Neural progenitor cell (in vitro differentiated cells): Measurements from ENCODE around the gene P2RX7. TPM values are rescaled to one million over a fixed set of nuclear protein-coding genes. Genes with fewer than 3 reads are reported as not detected.

Source experiments
- DNase-seq: peaks from one replicate; pipeline ENCODE4 v3.0.0-alpha.2; 2016; ENCODE audit warnings: low spot score
- H2AFZ ChIP-seq: fragments of 200-600 bp; sonication (generic); replicated peaks from 2 replicates; pipeline ENCODE4 v1.6.1; 2016; ENCODE audit warnings: antibody characterized with exemption
- H3F3A ChIP-seq: fragments of 200-600 bp; sonication (generic); 2 replicates; pipeline ENCODE4 v1.6.1; 2016; ENCODE audit warnings: antibody characterized with exemption, low read depth
- H3K27ac ChIP-seq: fragments of 200-600 bp; sonication (generic); 2 replicates; pipeline ENCODE4 v1.5.1; 2016; ENCODE audit warnings: mild to moderate bottlenecking
- H3K27me3 ChIP-seq: fragments of 200-600 bp; sonication (generic); 2 replicates; pipeline ENCODE4 v1.6.1; 2016; ENCODE audit warnings: mild to moderate bottlenecking, moderate library complexity
- H3K36me3 ChIP-seq: fragments of 200-600 bp; sonication (generic); 2 replicates; pipeline ENCODE4 v1.5.1; 2016
- H3K4me1 ChIP-seq: fragments of 200-600 bp; sonication (generic); 2 replicates; pipeline ENCODE4 v1.6.1; 2016; ENCODE audit warnings: mixed run types
- H3K4me2 ChIP-seq: fragments of 200-600 bp; sonication (generic); 2 replicates; pipeline ENCODE4 v1.6.1; 2016
- H3K4me3 ChIP-seq: fragments of 200-600 bp; sonication (generic); 2 replicates; pipeline ENCODE4 v1.5.1; 2016
- H3K79me2 ChIP-seq: fragments of 200-600 bp; sonication (generic); 2 replicates; pipeline ENCODE4 v1.6.1; 2016; ENCODE audit warnings: low read depth
- H3K9ac ChIP-seq: fragments of 200-600 bp; sonication (generic); 2 replicates; pipeline ENCODE4 v1.6.1; 2016
- H3K9me3 ChIP-seq: fragments of 200-600 bp; sonication (generic); 2 replicates; pipeline ENCODE4 v1.5.1; 2016; ENCODE audit warnings: low read depth
- H4K20me1 ChIP-seq: fragments of 200-600 bp; sonication (generic); 2 replicates; pipeline ENCODE4 v1.6.1; 2016; ENCODE audit warnings: low read depth
- H3K27ac Mint-ChIP-seq: 3 replicates; pipeline ENCODE4 v1.8.0; 2021; ENCODE audit warnings: mixed read lengths
- H3K27me3 Mint-ChIP-seq: 2 replicates; pipeline ENCODE4 v1.8.0; 2022; ENCODE audit warnings: low read depth, mild to moderate bottlenecking, inconsistent platforms, moderate library complexity, mixed read lengths; ENCODE audit not compliant: insufficient read depth
- H3K36me3 Mint-ChIP-seq: 3 replicates; pipeline ENCODE4 v1.8.0; 2021; ENCODE audit warnings: mixed read lengths
- H3K4me1 Mint-ChIP-seq: 3 replicates; pipeline ENCODE4 v1.8.0; 2021; ENCODE audit warnings: mixed read lengths
- H3K4me3 Mint-ChIP-seq: 3 replicates; pipeline ENCODE4 v1.8.0; 2021; ENCODE audit warnings: mild to moderate bottlenecking, moderate library complexity, mixed read lengths
- H3K9me3 Mint-ChIP-seq: 3 replicates; pipeline ENCODE4 v1.8.0; 2020; ENCODE audit warnings: mixed read lengths
- CTCF ChIP-seq: fragments of 200-600 bp; sonication (generic); IDR thresholded peaks from 2 replicates; pipeline ENCODE4 v1.5.1; 2017; ENCODE audit warnings: antibody characterized with exemption, mild to moderate bottlenecking
- EZH2 ChIP-seq: fragments of 200-600 bp; sonication (generic); IDR thresholded peaks from 2 replicates; pipeline ENCODE4 v1.6.1; 2017; ENCODE audit warnings: antibody characterized with exemption, mild to moderate bottlenecking, moderate library complexity
- EZH2phosphoT487 ChIP-seq: fragments of 200-600 bp; sonication (generic); IDR thresholded peaks from 2 replicates; pipeline ENCODE4 v1.6.1; 2017; ENCODE audit warnings: antibody characterized with exemption
- total RNA-seq: library from RNA; depleted of rRNA; stranded (reverse); fragments of >200 nt; gene quantifications from 2 replicates; pipeline ENCODE4 v1.2.3, GENCODE V29; 2015; ENCODE audit warnings: low replicate concordance

The P2RX7 gene
- total RNA-seq, 1 donor from 2014 or later, result 0.71 TPM

- Histone ChIP-seq H3K36me3 (no peaks in the 10 kb centered on the region), H3K27ac (no peak overlapping the region), H3K27me3 (peaks cover 21% of the 10 kb centered on the region), H3K9ac (no peak overlapping the region), H2AFZ (peak overlapping the region; percentile 78), H3K4me1 (peaks cover 5% of the 10 kb centered on the region), H3K4me2 (peak overlapping the region; percentile 72), H3K4me3 (peak overlapping the region; percentile 38), H4K20me1 (no peaks in the 10 kb centered on the region), H3K79me2 (no peaks in the 10 kb centered on the region), H3K9me3 (no peaks in the 10 kb centered on the region), H3F3A (no peaks in the 10 kb centered on the region)
- TF ChIP-seq CTCF (peak; percentile 79), EZH2 (no peak), EZH2phosphoT487 (no peak)
- H3K4me3 Mint-ChIP-seq, result peak overlapping the region; percentile 71
- H3K9me3 Mint-ChIP-seq, result peaks cover 13% of the 10 kb centered on the region
- peaks cover 10% of the 10 kb centered on the region for H3K27me3 Mint-ChIP-seq
- H3K36me3 Mint-ChIP-seq, result no peaks in the 10 kb centered on the region
- DNase-seq, result peak; percentile 86
- H3K4me1 Mint-ChIP-seq, result peaks cover 13% of the 10 kb centered on the region
- peak overlapping the region; percentile 36 for H3K27ac Mint-ChIP-seq
Measured at GRCh38 chr12:121095544-121096198, 37.0 kb upstream of the P2RX7 start.

GRCh38 chr12:121096199-121096798 lies 36.4 kb upstream of the P2RX7 start:
- no peaks in the 10 kb centered on the region for H3K36me3 Mint-ChIP-seq
- H3K4me3 Mint-ChIP-seq, result no peak overlapping the region
- no peak overlapping the region for H3K27ac Mint-ChIP-seq
- H3K27ac ChIP-seq, result no peak overlapping the region
- no peak overlapping the region for H3K9ac ChIP-seq
- no peaks in the 10 kb centered on the region for H3K9me3 ChIP-seq
- no peaks in the 10 kb centered on the region for H4K20me1 ChIP-seq
- no peaks in the 10 kb centered on the region for H3K36me3 ChIP-seq
- H3K9me3 Mint-ChIP-seq, result peaks cover 15% of the 10 kb centered on the region
- peaks cover 5% of the 10 kb centered on the region for H3K27me3 Mint-ChIP-seq
- no peak for TF ChIP-seq CTCF
- no peak for TF ChIP-seq EZH2phosphoT487
- TF ChIP-seq EZH2, result no peak
- H2AFZ ChIP-seq, result no peak overlapping the region
- no peak overlapping the region for H3K4me3 ChIP-seq
- H3K4me1 Mint-ChIP-seq, result peaks cover 8% of the 10 kb centered on the region
- peaks cover 21% of the 10 kb centered on the region for H3K27me3 ChIP-seq
- no peaks in the 10 kb centered on the region for H3K79me2 ChIP-seq
- DNase-seq, result no peak
- peaks cover 5% of the 10 kb centered on the region for H3K4me1 ChIP-seq
- no peaks in the 10 kb centered on the region for H3F3A ChIP-seq
- peak overlapping the region; percentile 72 for H3K4me2 ChIP-seq

GRCh38 chr12:121099779-121100178 lies 32.9 kb upstream of the P2RX7 start:
- Histone ChIP-seq H3K4me3 (no peak overlapping the region), H3K4me1 (peaks cover 5% of the 10 kb centered on the region), H3K9ac (no peak overlapping the region), H3K9me3 (no peaks in the 10 kb centered on the region), H3K79me2 (no peaks in the 10 kb centered on the region), H3K27me3 (peaks cover 15% of the 10 kb centered on the region), H3K27ac (no peak overlapping the region), H3F3A (no peaks in the 10 kb centered on the region), H3K4me2 (no peak overlapping the region), H4K20me1 (no peaks in the 10 kb centered on the region), H2AFZ (no peak overlapping the region), H3K36me3 (no peaks in the 10 kb centered on the region)
- Mint-ChIP-seq H3K4me3 (no peak overlapping the region), H3K36me3 (no peaks in the 10 kb centered on the region), H3K27me3 (peaks cover 4% of the 10 kb centered on the region), H3K27ac (no peak overlapping the region), H3K4me1 (peaks cover 8% of the 10 kb centered on the region), H3K9me3 (peaks cover 18% of the 10 kb centered on the region)
- no peak for DNase-seq
- TF ChIP-seq CTCF, result no peak
- TF ChIP-seq EZH2, result no peak
- TF ChIP-seq EZH2phosphoT487, result no peak
